H9 (cell line): ENCODE measurements around the gene TPRX1. TPM values are rescaled to one million over a fixed set of nuclear protein-coding genes. Genes with fewer than 3 reads are reported as not detected.
A peak's percentile ranks its signal among the peaks of the same experiment; 100 is the strongest.

ENCODE experiments used
- DNase-seq: peaks from one replicate; pipeline ENCODE4 v3.0.0-alpha.2; 2017
- H2AFZ ChIP-seq: one replicate; pipeline ENCODE4 v1.6.1; 2013; ENCODE audit warnings: mild to moderate bottlenecking, low read length, control low read depth, moderate library complexity
- H2AK5ac ChIP-seq: 2 replicates; pipeline ENCODE4 v1.6.1; 2013; ENCODE audit warnings: low read length, control low read depth, mixed read lengths; ENCODE audit not compliant: insufficient read length
- H2BK120ac ChIP-seq: one replicate; pipeline ENCODE4 v1.6.1; 2013; ENCODE audit warnings: low read depth, mild to moderate bottlenecking, low read length, control low read depth, inconsistent platforms; ENCODE audit not compliant: poor library complexity, severe bottlenecking
- H2BK12ac ChIP-seq: 2 replicates; pipeline ENCODE4 v1.6.1; 2013; ENCODE audit warnings: low read length, control low read depth, mixed read lengths, low read depth; ENCODE audit not compliant: insufficient read length
- H2BK15ac ChIP-seq: 2 replicates; pipeline ENCODE4 v1.6.1; 2013; ENCODE audit warnings: low read depth, low read length, control low read depth
- H2BK20ac ChIP-seq: one replicate; pipeline ENCODE4 v1.6.1; 2013; ENCODE audit warnings: low read depth, mild to moderate bottlenecking, low read length, control low read depth, inconsistent platforms; ENCODE audit not compliant: poor library complexity, severe bottlenecking
- H2BK5ac ChIP-seq: 2 replicates; pipeline ENCODE4 v1.6.1; 2013; ENCODE audit warnings: low read length, control low read depth, mixed read lengths; ENCODE audit not compliant: insufficient read length
- H3K14ac ChIP-seq: 2 replicates; pipeline ENCODE4 v1.6.1; 2013; ENCODE audit warnings: low read length, control low read depth; ENCODE audit not compliant: insufficient read depth
- H3K18ac ChIP-seq: 2 replicates; pipeline ENCODE4 v1.6.1; 2013; ENCODE audit warnings: low read depth, mild to moderate bottlenecking, mixed read lengths, low read length, control low read depth; ENCODE audit not compliant: insufficient read length
- H3K23ac ChIP-seq: 2 replicates; pipeline ENCODE4 v1.6.1; 2013; ENCODE audit warnings: low read length, control low read depth, mixed read lengths, low read depth; ENCODE audit not compliant: insufficient read length
- H3K23me2 ChIP-seq: 2 replicates; pipeline ENCODE4 v1.6.1; 2013; ENCODE audit warnings: low read depth, mild to moderate bottlenecking, mixed read lengths, low read length, control low read depth; ENCODE audit not compliant: insufficient read length, poor library complexity, severe bottlenecking
- H3K27ac ChIP-seq: 2 replicates; pipeline ENCODE4 v1.5.1; 2013; ENCODE audit warnings: low read length, control low read depth, mixed read lengths, low read depth; ENCODE audit not compliant: insufficient read length
- H3K27me3 ChIP-seq: 2 replicates; pipeline ENCODE4 v1.6.1; 2013; ENCODE audit warnings: low read length, control low read depth, inconsistent platforms; ENCODE audit not compliant: insufficient read depth
- H3K4ac ChIP-seq: 2 replicates; pipeline ENCODE4 v1.6.1; 2013; ENCODE audit warnings: low read depth, mild to moderate bottlenecking, control low read depth, inconsistent platforms, low read length, moderate library complexity
- H3K4me1 ChIP-seq: 2 replicates; pipeline ENCODE4 v1.6.1; 2013; ENCODE audit warnings: low read length, control low read depth, inconsistent platforms; ENCODE audit not compliant: insufficient read depth
- H3K4me2 ChIP-seq: 2 replicates; pipeline ENCODE4 v1.6.1; 2013; ENCODE audit warnings: low read length, control low read depth, mixed read lengths; ENCODE audit not compliant: insufficient read length, insufficient read depth
- H3K56ac ChIP-seq: 2 replicates; pipeline ENCODE4 v1.6.1; 2013; ENCODE audit warnings: low read depth, mild to moderate bottlenecking, mixed read lengths, low read length, control low read depth; ENCODE audit not compliant: insufficient read length
- H3K79me1 ChIP-seq: 2 replicates; pipeline ENCODE4 v1.6.1; 2013; ENCODE audit warnings: low read depth, mild to moderate bottlenecking, moderate library complexity, low read length, control low read depth, inconsistent platforms; ENCODE audit not compliant: insufficient read depth, poor library complexity, severe bottlenecking
- H3K79me2 ChIP-seq: 2 replicates; pipeline ENCODE4 v1.6.1; 2013; ENCODE audit warnings: low read length, control low read depth, inconsistent platforms; ENCODE audit not compliant: insufficient read depth
- H3K9ac ChIP-seq: 2 replicates; pipeline ENCODE4 v1.6.1; 2013; ENCODE audit warnings: low read length, control low read depth, mixed read lengths; ENCODE audit not compliant: insufficient read length; ENCODE audit errors: extremely low read depth
- H3K9me3 ChIP-seq: one replicate; pipeline ENCODE4 v1.6.1; 2013; ENCODE audit warnings: low read depth, low read length, inconsistent platforms; ENCODE audit not compliant: control insufficient read depth
- H3T11ph ChIP-seq: one replicate; pipeline ENCODE4 v1.6.1; 2013; ENCODE audit warnings: mild to moderate bottlenecking, low read length, control low read depth, inconsistent platforms
- H4K20me1 ChIP-seq: one replicate; pipeline ENCODE4 v1.6.1; 2013; ENCODE audit not compliant: control insufficient read depth, insufficient read length, insufficient read depth
- H4K5ac ChIP-seq: 2 replicates; pipeline ENCODE4 v1.6.1; 2013; ENCODE audit warnings: low read depth, mild to moderate bottlenecking, mixed read lengths, low read length, control low read depth; ENCODE audit not compliant: insufficient read length
- H4K8ac ChIP-seq: replicated peaks from 2 replicates; pipeline ENCODE4 v1.6.1; 2013; ENCODE audit warnings: low read length, control low read depth, mixed read lengths, low read depth; ENCODE audit not compliant: insufficient read length
- H4K91ac ChIP-seq: 2 replicates; pipeline ENCODE4 v1.6.1; 2013; ENCODE audit warnings: low read depth, mild to moderate bottlenecking, moderate library complexity, mixed read lengths, low read length, control low read depth; ENCODE audit not compliant: insufficient read length
- H3K27ac Mint-ChIP-seq, 3 experiments: 2 replicates in 2 of 3; 3 replicates in 1 of 3; pipeline ENCODE4 v1.8.0; 2020 to 2021; ENCODE audit warnings: mixed read lengths in 3 of 3, mild to moderate bottlenecking in 1 of 3, moderate library complexity in 1 of 3
- H3K27me3 Mint-ChIP-seq: 2 replicates; pipeline ENCODE4 v1.8.0; 2021; ENCODE audit warnings: low read depth, mild to moderate bottlenecking, moderate library complexity, mixed read lengths
- H3K36me3 Mint-ChIP-seq, 3 experiments: 2 replicates in 2 of 3; 3 replicates in 1 of 3; pipeline ENCODE4 v1.8.0; 2020 to 2021; ENCODE audit warnings: low read depth in 3 of 3, mixed read lengths in 3 of 3; ENCODE audit not compliant: insufficient read depth in 1 of 3
- H3K4me1 Mint-ChIP-seq, 2 experiments: 2 replicates each; pipeline ENCODE4 v1.8.0; 2020; ENCODE audit warnings: mixed read lengths in 2 of 2
- H3K4me3 Mint-ChIP-seq, 2 experiments: 2 replicates in 1 of 2; 3 replicates in 1 of 2; pipeline ENCODE4 v1.8.0; 2020 to 2021; ENCODE audit warnings: mild to moderate bottlenecking in 2 of 2, mixed read lengths in 2 of 2, moderate library complexity in 1 of 2
- H3K9me3 Mint-ChIP-seq, 2 experiments: 2 replicates in 1 of 2; 3 replicates in 1 of 2; pipeline ENCODE4 v1.8.0; 2020; ENCODE audit warnings: mild to moderate bottlenecking in 2 of 2, mixed read lengths in 2 of 2, moderate library complexity in 1 of 2
- CTCF ChIP-seq: fragments of 200-600 bp; sonication (generic); conservative IDR thresholded peaks from 3 replicates; pipeline ENCODE4 v1.8.0; 2021; ENCODE audit warnings: antibody characterized with exemption, mild to moderate bottlenecking
- WGBS: extraction: QIAGEN DNeasy Blood & Tissue Kit; methylation state at CpG from one replicate; pipeline ENCODE4 v1.1.7; 2013; ENCODE audit warnings: missing lambda C conversion rate, low lambda C conversion rate, mixed read lengths; ENCODE audit not compliant: insufficient read length; ENCODE audit errors: extremely low coverage; 5-methylcytosine and 5-hydroxymethylcytosine counted together
- total RNA-seq: library from RNA; stranded (reverse); gene quantifications from 2 replicates; pipeline ENCODE4 v1.2.1, GENCODE V29; 2021

The TPRX1 gene
- total RNA-seq, 1 experiment from 2014 or later = not detected

GRCh38 chr19:47848823-47849473 lies 44.6 kb upstream of the TPRX1 start:
- Histone ChIP-seq H2BK12ac (no peak overlapping the region), H3K23ac (no peak overlapping the region)

More at GRCh38 chr19:47848823-47849473, 44.6 kb upstream of the TPRX1 start:
- Mint-ChIP-seq H3K27ac (peak overlapping the region; percentile 87 to 100 (median 99)), H3K9me3 (no peaks in the 10 kb centered on the region; a peak in 1 of 5 replicates), H3K27me3 (peaks cover 8% of the 10 kb centered on the region), H3K4me3 (peak overlapping the region; percentile 59 to 76), H3K36me3 (no peaks in the 10 kb centered on the region), H3K4me1 (peaks cover 30 to 42% of the 10 kb centered on the region in 2 experiments)
- no peak overlapping the region for H2BK15ac ChIP-seq
- no peak overlapping the region for H4K5ac ChIP-seq
- H2BK5ac ChIP-seq = no peak overlapping the region
- no peaks in the 10 kb centered on the region; the same call in 1 of the 2 replicates for H3K4me1 ChIP-seq
- no peak overlapping the region for H4K91ac ChIP-seq
- H2BK120ac ChIP-seq = no peak overlapping the region
- H2AFZ ChIP-seq = no peak overlapping the region
- TF ChIP-seq CTCF = peak; percentile 89
- H2BK20ac ChIP-seq = no peak overlapping the region
- H3K79me1 ChIP-seq = no peaks in the 10 kb centered on the region
- H3K23me2 ChIP-seq = no peaks in the 10 kb centered on the region
- H3K27me3 ChIP-seq = no peaks in the 10 kb centered on the region
- no peak overlapping the region for H3T11ph ChIP-seq
- H4K8ac ChIP-seq = peak overlapping the region; percentile 32
- H3K18ac ChIP-seq = peak overlapping the region; percentile 36
- H4K20me1 ChIP-seq = no peaks in the 10 kb centered on the region
- peak overlapping the region; percentile 73 for H3K4me2 ChIP-seq
- H3K14ac ChIP-seq = peak overlapping the region; percentile 32
- peak overlapping the region; percentile 3 for H3K9ac ChIP-seq
- no peak overlapping the region for H3K4ac ChIP-seq
- H2AK5ac ChIP-seq = no peak overlapping the region
- peak; percentile 79 for DNase-seq
- no peaks in the 10 kb centered on the region for H3K9me3 ChIP-seq
- no CpG with 5 or more reads among the region's 22 CpGs for WGBS
- no peak overlapping the region for H3K56ac ChIP-seq
- H3K79me2 ChIP-seq = no peaks in the 10 kb centered on the region
- H3K27ac ChIP-seq = peak overlapping the region; percentile 73
